Loucy (cell line): Measurements from ENCODE around the gene GTPBP6.

Experiments
- CTCF ChIP-seq: fragments of 200-600 bp; sonication (generic); conservative IDR thresholded peaks from 2 replicates; pipeline ENCODE4 v1.5.1; 2014; ENCODE audit warnings: mild to moderate bottlenecking, antibody characterized with exemption, low read length
- EZH2phosphoT487 ChIP-seq: fragments of 200-600 bp; IDR thresholded peaks from 2 replicates; pipeline ENCODE4 v1.6.1; 2018; ENCODE audit warnings: antibody characterized with exemption, mild to moderate bottlenecking, moderate library complexity, borderline replicate concordance

- no peak for TF ChIP-seq CTCF
- no peak for TF ChIP-seq EZH2phosphoT487
Observed at GRCh38 chrX:361231-362145, 42.9 kb upstream of the GTPBP6 start.
